ENCODE results near the gene LPP. TPM values are rescaled to one million over a fixed set of nuclear protein-coding genes. Genes with fewer than 3 reads are reported as not detected.

LPP gene
- total RNA-seq, 1 donor from 2014 or later = 63.6 TPM

- ATAC-seq (no peak), DNase-seq (ENCODE audit: low spot score) (no peak)
These were observed 168.4 kb downstream of the LPP start for GRCh38 chr3:188322135-188322887.

GRCh38 chr3:188323067-188323842 is 169.3 kb downstream of the LPP start:
- DNase-seq (ENCODE audit: low spot score) = no peak
- no peak for ATAC-seq

DNA sequence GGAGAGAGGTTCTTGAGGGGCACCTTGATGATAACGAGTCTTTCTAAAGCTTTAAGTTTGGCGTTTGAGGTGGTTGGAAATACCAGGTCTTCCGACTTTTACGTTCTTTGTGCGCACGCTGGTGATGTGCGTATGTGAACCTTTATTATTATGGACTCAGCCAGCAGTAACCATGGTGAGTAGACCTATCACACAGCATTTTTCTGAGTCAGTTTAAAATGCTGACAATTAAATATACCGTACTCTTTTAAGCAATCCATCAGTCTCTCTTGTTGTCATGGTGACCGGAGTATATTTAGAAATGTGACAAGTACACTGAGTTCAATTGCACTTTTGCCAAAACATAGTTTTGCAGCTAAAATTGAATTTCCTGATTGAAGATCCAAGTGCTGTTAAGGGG is 172.2 kb downstream of the LPP start:
- DNase-seq (ENCODE audit: low spot score) (no peak), ATAC-seq (no peak)

GRCh38 chr3:188326968-188327367 is 173.0 kb downstream of the LPP start:
- ATAC-seq (peak; percentile 34), DNase-seq (ENCODE audit: low spot score) (no peak)

DNA sequence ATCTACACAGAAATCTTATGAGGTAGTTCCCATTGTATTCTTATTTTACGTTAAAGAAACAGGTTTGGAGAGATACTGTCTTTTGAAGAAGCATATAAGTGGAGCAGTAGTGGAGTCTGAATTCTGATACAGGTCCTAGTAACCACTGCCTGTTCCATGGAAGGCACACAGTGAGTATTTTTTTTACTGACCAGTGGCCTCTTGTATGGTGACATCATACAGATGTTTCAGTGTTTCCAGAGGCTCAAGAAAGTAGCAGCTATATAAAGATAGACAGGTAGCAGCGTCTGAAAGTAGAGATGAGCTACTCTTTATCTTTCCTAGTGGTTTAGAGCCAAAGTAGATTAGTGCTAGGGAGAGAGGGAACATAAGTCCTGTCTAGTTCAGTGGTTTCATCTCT is 173.5 kb downstream of the LPP start:
- no peak for ATAC-seq
- DNase-seq (ENCODE audit: low spot score) = no peak

- DNase-seq (ENCODE audit: low spot score) = no peak
- ATAC-seq = no peak
These were observed 176.2 kb downstream of the LPP start for GRCh38 chr3:188330138-188330537.

GRCh38 chr3:188331166-188331565 is 177.2 kb downstream of the LPP start:
- DNase-seq (ENCODE audit: low spot score) = no peak
- ATAC-seq = no peak

- no peak for ATAC-seq
- DNase-seq (ENCODE audit: low spot score) = no peak
These were observed 178.1 kb downstream of the LPP start for GRCh38 chr3:188332085-188332484.

- no peak for DNase-seq (ENCODE audit: low spot score)
- no peak for ATAC-seq
These were observed 181.7 kb downstream of the LPP start for GRCh38 chr3:188335656-188336055.

DNA sequence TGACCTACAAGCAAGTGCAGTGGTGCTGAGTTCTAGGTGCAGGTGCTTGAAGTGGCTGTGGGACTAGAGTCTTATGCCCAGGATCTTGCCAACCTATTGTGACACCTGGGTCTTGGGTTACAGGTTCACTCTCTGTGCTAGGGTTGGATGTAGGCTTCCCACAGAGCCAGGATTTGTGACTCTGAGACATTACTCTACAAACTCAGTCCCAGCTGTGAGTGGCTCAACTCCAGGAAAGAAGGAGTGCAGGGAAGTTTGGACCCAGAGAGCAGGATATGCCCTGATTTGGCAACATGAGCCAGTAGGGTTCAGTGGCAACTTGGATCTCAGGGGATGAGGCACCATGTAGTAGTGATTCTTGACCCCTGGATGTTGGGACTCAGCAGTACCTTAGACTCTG is 182.2 kb downstream of the LPP start:
- ATAC-seq (peak; percentile 84), DNase-seq (ENCODE audit: low spot score) (no peak)

DNA sequence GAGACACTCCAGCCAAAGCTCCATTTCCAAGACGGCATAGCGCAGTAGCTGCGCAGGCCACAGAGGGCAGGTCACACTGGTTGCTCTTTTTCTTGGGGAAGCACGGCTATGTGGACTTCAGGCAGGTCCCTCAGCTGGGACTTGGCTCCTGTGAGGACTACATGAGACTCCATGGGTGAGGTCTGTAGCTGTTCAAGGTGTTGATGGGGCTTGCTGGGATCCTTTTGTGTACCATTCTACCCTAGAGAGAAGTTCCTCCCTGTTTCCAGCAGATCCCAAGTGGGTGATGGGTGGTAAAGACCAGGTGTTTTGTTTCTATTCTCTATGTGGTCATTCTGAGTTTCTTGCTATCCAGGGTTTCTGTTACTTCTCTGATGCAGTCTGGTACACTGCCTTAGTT is 183.3 kb downstream of the LPP start:
- ATAC-seq = no peak
- DNase-seq (ENCODE audit: low spot score) = no peak

GRCh38 chr3:188338086-188338485 is 184.1 kb downstream of the LPP start:
- ATAC-seq (no peak), DNase-seq (ENCODE audit: low spot score) (no peak)

DNA sequence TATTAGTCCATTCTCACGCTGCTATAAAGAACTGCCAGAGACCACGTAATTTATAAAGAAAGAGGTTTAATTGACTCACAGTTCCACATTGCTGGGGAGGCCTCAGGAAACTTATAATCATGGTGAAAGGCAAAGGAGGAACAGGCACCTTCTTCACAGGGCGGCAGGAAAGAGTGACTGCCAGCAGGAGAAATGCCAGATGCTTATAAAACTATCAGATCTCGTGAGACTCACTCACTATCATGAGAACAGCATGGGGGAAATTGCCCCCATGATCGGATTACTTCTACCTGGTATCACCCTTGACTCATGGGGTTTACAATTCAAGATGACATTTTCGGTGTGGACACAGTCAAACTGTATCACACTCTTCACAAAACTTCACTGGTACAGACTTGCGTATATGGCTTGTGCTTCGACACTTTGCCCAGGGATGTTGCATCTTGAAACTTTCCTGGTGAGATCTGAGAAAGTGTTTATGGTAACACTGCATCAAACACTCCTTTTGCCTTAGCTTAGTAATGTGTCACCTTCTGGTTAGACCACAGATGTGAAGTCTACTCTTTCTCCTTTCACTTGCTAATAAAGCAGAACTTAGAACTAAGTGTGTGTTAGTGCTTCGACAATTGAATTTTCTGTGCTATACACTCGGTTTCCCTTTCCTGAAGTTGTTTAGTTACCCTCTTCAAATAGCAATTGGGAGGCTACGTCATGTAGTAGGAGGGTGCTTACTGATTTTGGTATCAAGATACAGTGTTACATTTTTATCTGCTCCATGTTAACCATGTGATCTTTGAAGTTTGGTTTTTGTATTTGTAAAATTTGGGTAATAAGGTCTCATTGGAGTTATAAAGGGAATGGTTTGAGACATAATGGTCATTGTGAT is 185.7 kb downstream of the LPP start:
- ATAC-seq (no peak), DNase-seq (ENCODE audit: low spot score) (no peak)

GRCh38 chr3:188341501-188341900 is 187.5 kb downstream of the LPP start:
- DNase-seq (ENCODE audit: low spot score) (no peak), ATAC-seq (peak; percentile 91)

DNA sequence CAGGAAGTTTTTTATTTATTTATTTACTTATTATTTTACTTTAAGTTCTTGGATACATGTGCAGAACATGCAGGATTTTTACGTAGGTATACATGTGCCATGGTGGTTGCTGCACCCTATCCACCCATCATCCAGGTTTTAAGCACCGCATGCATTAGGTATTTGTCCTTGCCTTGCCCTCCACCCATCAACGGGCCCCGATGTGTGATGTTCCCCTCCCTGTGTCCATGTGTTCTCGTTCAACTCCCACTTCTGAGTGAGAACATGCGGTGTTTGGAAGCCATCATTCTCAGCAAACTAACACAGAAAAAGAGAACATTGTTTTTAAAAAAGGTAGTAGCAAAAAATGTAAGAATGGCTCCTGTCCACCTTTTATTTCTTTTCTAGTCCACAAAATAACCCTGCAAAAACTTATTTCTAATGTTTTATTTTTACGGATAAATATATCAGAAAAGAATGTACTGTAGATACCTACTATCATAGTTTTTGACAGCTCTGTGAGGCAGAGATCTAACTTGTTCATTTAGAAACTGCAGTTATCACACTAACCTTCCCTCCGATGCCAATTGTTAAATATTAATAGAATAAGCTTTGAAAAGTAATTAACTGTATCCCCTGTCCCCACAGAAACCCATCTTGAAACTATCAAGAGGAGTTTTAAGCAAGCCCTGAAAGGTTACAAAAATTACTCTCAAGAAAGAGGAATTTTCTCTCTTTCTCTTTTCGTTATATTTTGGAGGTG is 189.2 kb downstream of the LPP start:
- no peak for ATAC-seq
- no peak for DNase-seq (ENCODE audit: low spot score)

DNA sequence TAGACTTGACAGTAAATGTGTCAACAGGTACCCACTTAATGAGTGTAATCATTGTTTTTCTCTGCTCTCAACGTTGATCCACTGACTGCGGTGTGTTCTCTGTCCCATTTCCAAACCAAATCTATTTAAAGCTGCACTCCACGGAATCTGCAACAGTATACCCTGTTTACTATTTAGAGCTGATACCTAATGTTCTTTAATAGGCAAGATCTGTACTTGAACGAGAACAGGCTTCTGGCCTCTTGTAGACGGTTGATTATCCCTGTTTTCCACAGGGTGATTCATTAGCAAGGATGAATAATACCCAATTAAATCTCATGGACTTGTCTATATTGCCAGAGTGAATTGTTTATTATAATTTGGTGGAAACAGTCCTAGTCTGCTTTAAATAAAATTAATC is 189.9 kb downstream of the LPP start:
- DNase-seq (ENCODE audit: low spot score) (no peak), ATAC-seq (no peak)

GRCh38 chr3:188345223-188345622 is 191.3 kb downstream of the LPP start:
- ATAC-seq (no peak), DNase-seq (ENCODE audit: low spot score) (no peak)

- DNase-seq (ENCODE audit: low spot score) (no peak), ATAC-seq (peak; percentile 50)
These were observed 194.7 kb downstream of the LPP start for GRCh38 chr3:188348435-188349244.

DNA sequence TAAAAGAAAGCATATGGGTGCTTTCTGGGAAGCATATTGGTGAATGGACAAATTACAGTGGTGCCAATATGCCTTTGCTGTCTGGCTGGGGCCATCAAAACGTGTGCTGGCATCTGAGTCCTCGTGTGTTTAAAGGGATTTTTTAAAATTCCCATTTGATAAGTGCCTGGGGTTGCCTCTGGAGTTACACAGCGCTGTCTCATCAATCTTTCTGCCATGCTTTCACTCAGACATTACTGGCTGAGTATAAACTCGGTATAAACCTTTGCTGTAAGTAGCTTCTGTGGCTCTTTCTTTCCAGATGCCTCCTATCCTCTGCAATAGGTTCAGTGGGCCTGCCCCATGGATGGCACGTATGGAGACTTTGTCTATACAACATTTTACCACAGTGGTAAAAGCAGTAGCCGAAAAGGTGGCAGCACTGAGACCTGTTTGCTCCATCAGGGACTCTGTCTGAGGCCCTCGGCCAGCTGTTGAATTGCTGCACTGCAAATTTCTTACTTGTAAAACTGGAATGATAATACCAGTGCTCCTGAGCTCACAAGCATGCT is 195.5 kb downstream of the LPP start:
- DNase-seq (ENCODE audit: low spot score) (no peak), ATAC-seq (peak; percentile 31)

DNA sequence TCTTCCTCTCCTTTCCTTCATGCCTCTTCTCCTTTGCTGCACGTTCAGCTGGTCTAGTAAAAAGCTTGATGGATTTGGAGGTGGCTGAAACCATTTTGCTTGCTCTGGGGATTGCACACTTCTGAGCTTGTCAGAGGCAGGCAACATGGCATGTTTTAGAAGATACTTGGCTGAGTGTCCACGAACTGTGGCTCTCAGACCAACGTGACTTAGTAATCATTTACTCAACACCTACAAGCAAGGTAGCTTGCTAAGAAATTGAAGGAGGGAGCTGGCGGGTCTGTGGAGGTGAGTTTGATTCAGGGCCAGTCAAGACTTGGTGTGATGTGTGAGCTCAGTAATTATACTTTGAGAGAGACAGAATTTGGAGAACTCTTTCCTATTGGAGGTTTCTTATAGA is 196.0 kb downstream of the LPP start:
- DNase-seq (ENCODE audit: low spot score) (no peak), ATAC-seq (peak; percentile 72)

All from left lobe of liver (tissue), 2 donors.